ENCODE measurements around the gene CDH4. TPM values are rescaled to one million over a fixed set of nuclear protein-coding genes. Genes with fewer than 3 reads are reported as not detected.
"Not testable (repeated sequence)": the region's sequence is repeated elsewhere in the genome, so short reads cannot be mapped to it uniquely, and the experiment has no call there.

The CDH4 gene
- polyA plus RNA-seq, 6 donors from 2014 or later, result not detected

DNA sequence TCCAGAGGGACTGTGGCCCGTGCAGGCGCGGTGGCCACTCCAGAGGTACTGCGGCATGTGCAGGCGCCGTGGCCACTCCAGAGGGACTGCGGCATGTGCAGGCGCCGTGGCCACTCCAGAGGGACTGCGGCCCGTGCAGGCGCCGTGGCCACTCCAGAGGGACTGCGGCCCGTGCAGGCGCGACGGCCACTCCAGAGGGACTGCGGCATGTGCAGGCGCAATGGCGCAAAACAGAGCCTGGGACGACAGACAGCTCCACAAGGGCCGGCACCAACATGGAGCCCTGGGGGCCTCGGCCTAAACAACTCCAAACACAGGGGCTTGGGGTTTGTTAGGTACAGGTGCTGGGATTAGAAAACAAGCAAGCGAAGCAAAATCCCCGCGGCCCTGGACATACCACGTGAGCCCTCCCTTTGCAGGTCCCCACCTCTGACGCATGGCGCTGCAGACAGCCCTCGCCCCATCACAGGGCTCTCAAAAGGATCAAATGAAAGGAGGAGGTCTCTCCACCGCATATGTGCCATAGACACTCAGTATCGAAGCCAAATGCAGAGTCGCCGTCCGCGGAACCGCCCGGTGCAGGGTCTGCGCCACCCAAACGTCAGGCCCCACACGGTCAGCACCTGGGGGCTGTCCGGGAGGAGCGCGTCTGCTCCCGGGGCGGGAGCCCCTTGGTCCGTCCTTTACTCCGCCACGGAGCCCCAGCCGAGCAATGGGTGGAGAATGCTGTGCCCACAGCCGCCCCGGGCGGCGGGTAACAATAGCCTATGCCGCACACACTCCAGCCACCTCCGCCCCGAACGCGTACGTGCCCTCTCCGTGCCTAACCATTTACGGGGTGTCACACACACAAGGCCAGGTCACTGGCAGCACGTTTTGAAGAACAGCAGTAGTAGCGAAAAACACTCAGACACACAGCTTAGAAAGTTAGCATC, 727.9 kb downstream of the CDH4 start:
- DNase-seq (no peak), ATAC-seq (ENCODE audit: low read depth in 2 of 2) (no peak)
- H3K4me1 Mint-ChIP-seq, result peaks cover 15 to 25% (median 19%) of the 10 kb centered on the region in 3 donors
- H3K27me3 Mint-ChIP-seq, result no peaks in the 10 kb centered on the region
- peaks cover 0 to 4% (median 0%) of the 10 kb centered on the region in 7 donors for H3K9me3 Mint-ChIP-seq
- peaks cover 7 to 28% of the 10 kb centered on the region in 2 donors for H3K36me3 Mint-ChIP-seq
- no peak overlapping the region for H3K27ac Mint-ChIP-seq
- no peak overlapping the region for H3K4me3 Mint-ChIP-seq

DNA sequence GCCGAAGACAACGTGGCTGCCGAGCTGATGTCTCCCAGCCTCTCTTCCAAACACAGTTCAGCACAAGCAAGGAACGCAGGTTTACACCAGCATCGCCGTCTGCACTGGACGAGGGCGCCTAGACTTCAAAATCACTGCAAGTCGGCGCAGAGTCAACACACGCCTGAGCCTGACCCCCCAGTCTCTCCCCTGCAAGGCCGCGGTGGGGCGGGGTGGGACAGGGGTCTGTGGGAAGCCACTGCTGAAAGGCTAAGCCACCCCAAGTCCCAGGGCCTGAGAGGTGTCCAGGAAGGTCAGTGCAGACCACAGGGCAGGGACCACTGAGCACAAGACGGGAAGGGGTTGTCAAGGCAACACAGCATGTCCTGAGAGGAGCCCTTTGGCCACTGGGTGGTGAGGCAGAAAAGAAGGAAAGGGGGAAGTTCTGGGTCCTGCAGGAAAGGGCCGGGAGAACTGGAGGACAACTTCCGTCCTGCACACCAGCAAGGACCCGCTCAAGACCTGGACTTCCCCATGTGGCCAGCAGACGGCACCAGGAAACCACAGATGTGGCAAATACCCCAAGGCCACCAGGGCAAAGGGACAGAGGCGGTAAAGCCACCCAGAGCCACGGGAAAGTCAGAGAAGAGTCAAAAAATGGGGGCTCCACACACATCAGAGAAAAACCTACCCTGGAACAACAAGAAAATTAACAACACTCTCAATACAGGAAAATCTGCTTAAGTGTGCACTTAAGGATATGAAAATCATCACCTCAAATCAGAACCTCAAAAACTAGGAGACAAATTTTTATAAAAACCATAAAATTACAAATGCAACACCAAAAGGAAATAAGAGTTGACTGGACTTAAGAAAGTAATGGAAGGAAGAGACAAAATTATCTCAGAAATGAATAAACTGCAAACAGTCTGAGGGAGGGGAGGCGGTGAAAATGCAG, 728.9 kb downstream of the CDH4 start:
- no peaks in the 10 kb centered on the region for H3K27me3 Mint-ChIP-seq
- DNase-seq, result peak; percentile 8
- peaks cover 0 to 4% (median 0%) of the 10 kb centered on the region in 7 donors for H3K9me3 Mint-ChIP-seq
- H3K27ac Mint-ChIP-seq, result peak overlapping the region in 5 of 6 donors; percentile 20 to 85 (median 70)
- peaks cover 15 to 25% (median 19%) of the 10 kb centered on the region in 3 donors for H3K4me1 Mint-ChIP-seq
- ATAC-seq (ENCODE audit: low read depth in 2 of 2), result no peak
- peaks cover 7 to 28% of the 10 kb centered on the region in 2 donors for H3K36me3 Mint-ChIP-seq
- H3K4me3 Mint-ChIP-seq, result peak overlapping the region in 2 of 8 donors; percentile 20 to 68

DNA sequence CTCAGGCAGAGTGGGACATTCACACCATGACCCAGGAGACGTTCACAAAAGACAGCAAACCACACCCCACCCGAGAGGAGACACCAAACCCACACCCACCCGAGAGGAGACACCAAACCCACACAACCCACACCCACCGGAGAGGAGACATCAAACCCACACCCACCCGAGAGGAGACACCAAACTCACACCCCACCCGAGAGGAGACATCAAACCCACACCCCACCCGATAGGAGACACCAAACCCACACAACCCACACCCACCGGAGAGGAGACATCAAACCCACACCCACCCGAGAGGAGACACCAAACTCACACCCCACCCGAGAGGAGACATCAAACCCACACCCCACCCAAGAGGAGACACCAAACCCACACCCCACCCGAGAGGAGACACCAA, 729.6 kb downstream of the CDH4 start:
- ATAC-seq (ENCODE audit: low read depth in 2 of 2); DNase-seq; H3K9me3 Mint-ChIP-seq; H3K27me3 Mint-ChIP-seq: not testable (repeated sequence)
- Mint-ChIP-seq H3K27ac (peak overlapping the region in 3 of 6 donors; percentile 20 to 85 (median 71)), H3K4me1 (peaks cover 15 to 25% (median 19%) of the 10 kb centered on the region in 3 donors), H3K4me3 (peak overlapping the region in 1 of 8 donors; percentile 16), H3K36me3 (peaks cover 10 to 29% of the 10 kb centered on the region in 2 donors)

DNA sequence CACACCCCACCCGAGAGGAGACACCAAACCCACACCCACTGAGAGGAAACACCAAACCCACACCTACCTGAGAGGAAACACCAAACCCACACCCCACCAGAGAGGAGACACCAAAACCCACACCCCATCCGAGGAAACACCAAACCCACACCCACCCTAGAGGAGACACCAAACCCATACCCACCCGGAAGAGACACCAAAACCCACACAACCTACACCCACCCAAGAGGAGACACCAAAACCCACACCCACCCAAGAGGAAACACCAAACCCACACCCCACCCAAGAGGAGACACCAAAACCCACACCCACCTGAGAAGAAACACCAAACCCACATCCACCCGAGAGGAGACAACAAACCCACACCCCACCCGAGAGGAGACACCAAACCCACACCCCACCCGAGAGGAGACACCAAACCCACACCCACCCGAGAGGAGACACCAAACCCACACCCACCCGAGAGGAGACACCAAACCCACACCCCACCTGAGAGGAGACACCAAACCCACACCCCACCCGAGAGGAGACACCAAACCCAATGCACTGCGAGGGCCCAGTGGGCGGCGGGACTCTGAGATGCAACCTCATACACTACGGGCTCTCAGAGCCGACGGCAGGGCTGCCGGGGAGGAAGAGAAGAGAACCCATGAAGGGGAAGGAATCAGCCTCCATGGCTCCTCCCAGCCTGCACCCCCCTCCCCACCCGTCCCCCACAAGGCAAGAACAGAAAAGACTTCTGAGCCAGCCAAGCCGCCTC, 730.3 kb downstream of the CDH4 start:
- H3K27me3 Mint-ChIP-seq, result no peaks in the 10 kb centered on the region
- peaks cover 0 to 4% (median 2%) of the 10 kb centered on the region in 7 donors for H3K9me3 Mint-ChIP-seq
- H3K4me3 Mint-ChIP-seq, result peak overlapping the region in 1 of 8 donors; percentile 79
- H3K27ac Mint-ChIP-seq, result peak overlapping the region in 5 of 6 donors; percentile 68 to 97 (median 76)
- H3K4me1 Mint-ChIP-seq, result peaks cover 15 to 30% (median 19%) of the 10 kb centered on the region in 3 donors
- no peak for ATAC-seq (ENCODE audit: low read depth in 2 of 2)
- peaks cover 17 to 36% of the 10 kb centered on the region in 2 donors for H3K36me3 Mint-ChIP-seq
- no peak for DNase-seq

DNA sequence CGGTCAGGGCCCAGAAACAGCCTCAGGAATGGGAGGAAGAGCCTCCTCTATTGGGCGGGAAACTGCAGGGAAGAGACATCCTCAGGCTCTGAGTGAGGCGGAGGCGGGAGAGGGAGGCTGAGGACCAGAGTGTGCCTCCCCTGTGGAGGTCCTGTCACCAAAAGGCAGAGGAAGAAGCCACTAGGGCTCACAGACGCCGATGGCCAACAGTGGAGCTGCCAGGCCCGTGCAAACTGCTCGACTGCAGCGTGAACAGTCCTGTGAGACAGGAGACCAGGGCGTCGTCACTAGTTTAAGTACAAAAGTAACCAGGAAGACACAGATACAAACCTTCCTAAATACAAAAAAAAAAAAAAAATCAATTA, 730.9 kb downstream of the CDH4 start:
- DNase-seq (no peak), ATAC-seq (ENCODE audit: low read depth in 2 of 2) (no peak)
- Mint-ChIP-seq H3K4me3 (no peak overlapping the region), H3K4me1 (peaks cover 15 to 30% (median 19%) of the 10 kb centered on the region in 3 donors), H3K27ac (peak overlapping the region in 3 of 6 donors; percentile 35 to 69 (median 65)), H3K36me3 (peaks cover 18 to 41% of the 10 kb centered on the region in 2 donors), H3K27me3 (no peaks in the 10 kb centered on the region), H3K9me3 (peaks cover 0 to 4% (median 2%) of the 10 kb centered on the region in 7 donors)

DNA sequence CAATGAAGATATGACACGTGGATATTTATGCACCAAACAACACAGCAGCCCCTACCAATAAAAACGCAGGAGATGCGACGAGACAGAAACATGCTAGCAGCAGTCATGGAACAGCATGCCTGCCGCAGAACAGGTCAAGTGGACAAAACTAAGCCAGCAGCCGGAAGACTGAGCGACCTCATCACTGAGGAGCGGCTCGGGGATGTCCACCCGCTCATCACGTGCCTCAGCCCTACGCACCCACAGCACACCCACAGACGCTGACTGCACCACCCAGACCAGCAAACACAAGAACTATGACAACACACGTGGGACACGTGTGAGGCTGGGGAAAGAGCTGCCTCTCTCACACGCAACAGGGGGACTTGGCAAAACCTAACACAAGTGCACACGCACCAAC, 731.9 kb downstream of the CDH4 start:
- Mint-ChIP-seq H3K27me3 (no peaks in the 10 kb centered on the region), H3K36me3 (peaks cover 18 to 46% of the 10 kb centered on the region in 2 donors), H3K4me1 (peaks cover 18 to 30% (median 19%) of the 10 kb centered on the region in 3 donors), H3K4me3 (no peak overlapping the region), H3K27ac (peak overlapping the region in 4 of 6 donors; percentile 12 to 73 (median 47)), H3K9me3 (peaks cover 0 to 4% (median 2%) of the 10 kb centered on the region in 7 donors)
- ATAC-seq (ENCODE audit: low read depth in 2 of 2) (no peak), DNase-seq (no peak)

DNA sequence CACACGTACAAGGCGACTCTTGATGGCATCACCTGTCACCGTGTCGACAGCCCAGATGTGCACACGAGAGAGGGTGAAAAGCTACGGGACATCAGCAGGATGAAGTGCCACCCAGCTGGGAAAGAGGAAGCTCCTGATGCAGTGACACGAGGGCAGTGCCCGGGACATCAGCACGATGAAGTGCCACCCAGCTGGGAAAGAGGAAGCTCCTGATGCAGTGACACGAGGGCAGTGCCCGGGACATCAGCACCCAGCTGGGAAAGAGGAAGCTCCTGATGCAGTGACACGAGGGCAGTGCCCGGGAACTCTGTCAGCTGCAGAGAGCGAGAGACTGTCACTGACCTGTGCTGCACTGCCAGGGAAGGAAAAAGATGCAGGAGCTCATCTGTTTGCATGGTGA, 732.4 kb downstream of the CDH4 start:
- ATAC-seq (ENCODE audit: low read depth in 2 of 2); DNase-seq: not testable (repeated sequence)
- peak overlapping the region in 1 of 6 donors; percentile 12 for H3K27ac Mint-ChIP-seq

DNA sequence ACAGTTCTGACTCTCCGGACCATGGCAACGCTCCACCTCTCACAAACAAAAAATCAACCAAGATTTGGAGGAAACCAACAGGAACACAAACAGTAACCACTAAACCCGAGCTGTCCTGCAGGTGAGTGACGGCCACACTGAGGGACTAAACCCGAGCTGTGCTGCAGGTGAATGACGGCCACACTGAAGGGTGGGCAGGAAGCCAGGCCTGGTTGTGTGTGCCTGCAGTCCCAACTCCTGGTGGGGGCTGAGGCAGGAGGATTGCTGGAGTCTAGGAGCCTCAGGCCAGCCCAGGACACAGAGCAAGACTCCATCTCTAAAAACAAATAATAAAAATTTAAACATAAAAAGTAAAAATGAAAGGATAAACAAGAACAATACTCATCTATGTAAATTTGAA, 733.0 kb downstream of the CDH4 start:
- ATAC-seq (ENCODE audit: low read depth in 2 of 2), result no peak
- Mint-ChIP-seq H3K36me3 (peaks cover 22 to 57% of the 10 kb centered on the region in 2 donors), H3K27ac (no peak overlapping the region), H3K4me3 (no peak overlapping the region), H3K27me3 (no peaks in the 10 kb centered on the region), H3K9me3 (peaks cover 0 to 5% (median 2%) of the 10 kb centered on the region in 7 donors), H3K4me1 (peaks cover 18 to 29% (median 19%) of the 10 kb centered on the region in 3 donors)
- DNase-seq, result no peak

More for the DNA sequence above, 732.4 kb downstream of the CDH4 start:
- not testable (repeated sequence) for H3K27me3 Mint-ChIP-seq, H3K4me3 Mint-ChIP-seq, H3K9me3 Mint-ChIP-seq
- peaks cover 18 to 30% (median 19%) of the 10 kb centered on the region in 3 donors for H3K4me1 Mint-ChIP-seq
- peaks cover 18 to 50% of the 10 kb centered on the region in 2 donors for H3K36me3 Mint-ChIP-seq

DNA sequence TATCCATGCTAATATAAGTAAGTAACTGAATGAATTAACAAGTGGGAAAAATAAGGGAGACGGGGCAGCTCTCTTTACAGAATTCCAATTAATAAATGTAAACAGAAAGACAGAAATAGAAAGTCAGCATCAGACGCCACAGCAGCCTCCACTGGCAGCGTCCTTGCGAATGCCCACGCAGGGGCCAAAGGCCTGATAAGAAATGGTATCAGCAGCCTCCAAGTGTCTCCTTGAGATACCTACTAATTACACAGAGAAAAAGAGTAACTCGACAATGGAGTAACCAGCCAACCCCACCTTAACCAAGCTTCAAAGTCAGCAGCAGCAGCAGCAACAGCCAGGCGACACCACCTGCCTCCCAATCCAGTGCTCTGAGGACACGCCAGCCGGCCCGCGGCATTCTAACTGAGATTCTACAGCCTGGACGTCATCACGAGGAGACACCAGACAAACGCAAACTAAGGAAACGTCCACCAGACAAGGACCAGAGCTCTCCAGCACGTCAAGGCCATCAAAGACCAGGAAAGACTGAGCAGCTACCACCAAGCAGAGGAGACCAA, 734.8 kb downstream of the CDH4 start:
- peaks cover 10 to 12% (median 12%) of the 10 kb centered on the region in 3 donors for H3K4me1 Mint-ChIP-seq
- H3K9me3 Mint-ChIP-seq, result peaks cover 10 to 17% (median 13%) of the 10 kb centered on the region in 7 donors
- DNase-seq (no peak), ATAC-seq (ENCODE audit: low read depth in 2 of 2) (no peak)
- H3K27me3 Mint-ChIP-seq, result no peaks in the 10 kb centered on the region
- H3K27ac Mint-ChIP-seq, result peak overlapping the region in 2 of 6 donors; percentile 39 to 43
- peaks cover 38 to 66% of the 10 kb centered on the region in 2 donors for H3K36me3 Mint-ChIP-seq
- no peak overlapping the region for H3K4me3 Mint-ChIP-seq

DNA sequence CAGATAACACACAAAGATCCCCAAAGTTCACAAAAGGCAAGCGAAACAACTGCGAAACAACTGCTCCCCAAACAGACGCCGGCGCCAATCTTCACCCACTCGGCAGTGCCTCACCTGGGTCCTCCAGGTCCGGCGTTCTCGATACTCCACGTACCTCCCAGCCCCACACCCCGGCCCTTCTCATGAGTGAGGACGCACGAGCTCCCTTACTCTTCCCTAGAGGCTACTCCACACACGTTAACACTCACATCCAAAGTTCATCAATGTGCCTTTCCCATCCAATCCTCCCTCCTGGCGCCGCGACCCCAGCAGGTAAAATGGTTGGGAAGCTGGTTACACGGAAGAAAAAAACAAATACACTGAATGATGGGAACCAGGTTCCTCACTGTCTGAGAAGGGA, 736.6 kb downstream of the CDH4 start:
- Mint-ChIP-seq H3K27ac (peak overlapping the region in 1 of 6 donors; percentile 53), H3K27me3 (no peaks in the 10 kb centered on the region), H3K36me3 (peaks cover 53 to 73% of the 10 kb centered on the region in 2 donors), H3K9me3 (peaks cover 11 to 25% (median 19%) of the 10 kb centered on the region in 7 donors), H3K4me3 (no peak overlapping the region), H3K4me1 (peaks cover 13 to 15% (median 13%) of the 10 kb centered on the region in 3 donors)
- no peak for ATAC-seq (ENCODE audit: low read depth in 2 of 2)
- no peak for DNase-seq

DNA sequence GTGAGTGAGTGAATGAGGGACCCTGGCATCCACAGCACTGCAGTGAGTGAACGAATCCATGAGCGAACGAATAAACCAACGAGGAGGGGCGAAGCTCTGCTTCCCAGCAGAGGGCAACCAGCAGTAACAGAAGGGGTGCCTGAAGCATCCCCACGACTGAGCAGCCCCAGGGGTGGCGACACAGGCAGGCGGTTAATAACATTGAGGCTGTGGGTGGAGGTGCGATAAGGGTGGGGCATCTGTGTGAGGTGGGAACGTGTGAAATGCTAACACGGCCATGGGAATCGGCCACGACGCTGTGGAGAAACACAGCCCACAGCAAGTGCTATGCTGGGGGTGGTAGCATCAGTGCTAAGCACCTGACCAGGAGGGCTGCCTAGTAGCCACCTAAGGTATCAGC, 737.7 kb downstream of the CDH4 start:
- Mint-ChIP-seq H3K4me3 (no peak overlapping the region), H3K27me3 (no peaks in the 10 kb centered on the region), H3K36me3 (peaks cover 55 to 74% of the 10 kb centered on the region in 2 donors), H3K9me3 (peaks cover 11 to 25% (median 19%) of the 10 kb centered on the region in 7 donors), H3K4me1 (peaks cover 10 to 13% (median 13%) of the 10 kb centered on the region in 3 donors), H3K27ac (no peak overlapping the region)
- ATAC-seq (ENCODE audit: low read depth in 2 of 2), result no peak
- DNase-seq, result no peak
